Stimulated activated CD4-positive, alpha-beta T cell treated with anti-CD3 and anti-CD28 coated beads, TNF-alpha, amount 100 ng/mL, for 4 hours (primary cell): ENCODE results near the gene PREX1.
"Not testable (repeated sequence)": the region's sequence is repeated elsewhere in the genome, so short reads cannot be mapped to it uniquely, and the experiment has no call there.

Source experiments
- DNase-seq, 3 experiments: peaks; one replicate each; pipeline ENCODE4 v3.0.0-alpha.2; 2020; ENCODE audit warnings: low read depth in 3 of 3

The PREX1 gene

GRCh38 chr20:48812600-48813445 lies 15.0 kb downstream of the PREX1 start:
- DNase-seq, result no peak

DNA sequence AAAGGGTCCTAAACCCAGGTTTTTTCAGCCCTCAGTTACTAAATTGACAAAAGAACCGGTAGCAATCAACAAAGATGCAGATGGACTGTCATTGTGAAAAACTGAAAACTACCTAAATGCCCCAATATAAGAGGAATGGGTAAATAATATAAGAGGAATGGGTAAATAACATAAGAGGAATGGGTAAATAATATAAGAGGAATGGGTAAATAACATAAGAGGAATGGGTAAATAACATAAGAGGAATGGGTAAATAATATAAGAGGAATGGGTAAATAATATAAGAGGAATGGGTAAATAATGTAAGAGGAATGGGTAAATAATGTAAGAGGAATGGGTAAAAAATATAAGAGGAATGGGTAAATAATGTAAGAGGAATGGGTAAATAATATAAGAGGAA lies 15.7 kb downstream of the PREX1 start:
- not testable (repeated sequence) for DNase-seq

DNA sequence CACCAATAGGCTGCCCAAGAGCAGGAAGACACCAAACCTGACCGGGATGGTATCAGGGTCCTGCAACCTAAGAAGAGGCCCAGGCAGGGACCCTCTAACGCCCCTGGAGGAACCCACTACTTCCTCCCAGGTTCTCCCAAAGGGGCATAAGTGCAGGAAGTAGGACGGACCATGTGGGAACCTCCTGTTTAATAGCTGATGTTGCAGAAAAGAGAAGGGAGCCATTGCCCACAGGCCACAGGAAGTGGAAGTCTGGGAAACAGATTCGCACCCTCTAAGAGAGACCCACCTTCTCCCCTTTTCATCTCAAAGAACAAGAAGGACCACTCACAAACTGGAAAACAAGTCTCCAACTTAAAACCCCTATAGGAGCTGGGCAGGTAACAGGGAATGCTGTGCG lies 18.1 kb downstream of the PREX1 start:
- DNase-seq, result no peak

DNA sequence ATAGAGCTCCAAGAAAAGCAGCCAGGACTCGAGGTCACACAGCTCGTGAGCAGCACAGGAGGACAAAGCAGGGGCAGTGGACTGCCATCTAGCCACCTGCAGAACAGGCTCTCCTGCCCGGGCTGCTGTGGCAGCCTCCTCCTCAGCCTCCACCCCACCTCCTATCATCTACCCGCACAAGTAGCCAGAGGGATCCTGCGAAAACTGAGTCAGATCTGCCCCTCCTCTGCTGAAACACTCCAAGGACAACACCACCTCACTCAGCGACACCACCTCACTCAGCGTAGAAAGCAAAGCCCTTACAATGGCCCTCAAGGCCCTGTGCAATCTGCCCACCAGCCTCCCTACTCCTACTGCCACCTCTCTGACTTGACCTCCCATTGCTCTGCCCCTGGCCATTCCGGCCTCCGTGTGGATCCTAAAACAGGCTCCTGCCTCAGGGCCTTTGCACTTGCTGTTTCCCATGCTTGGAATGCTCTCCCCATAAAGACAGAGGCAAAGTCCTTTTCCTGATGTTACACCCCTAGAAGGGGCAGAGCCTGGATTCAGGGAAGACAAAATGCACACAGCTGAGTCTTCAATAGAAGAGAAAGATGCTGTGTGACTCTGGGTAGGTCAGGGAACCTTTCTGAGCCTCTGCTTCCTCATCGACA lies 19.3 kb downstream of the PREX1 start:
- no peak for DNase-seq

GRCh38 chr20:48807586-48808381 lies 20.0 kb downstream of the PREX1 start:
- DNase-seq, result no peak

GRCh38 chr20:48807051-48807450 lies 20.7 kb downstream of the PREX1 start:
- DNase-seq, result no peak

- no peak for DNase-seq
These were observed 22.1 kb downstream of the PREX1 start for GRCh38 chr20:48805716-48806115.

GRCh38 chr20:48805286-48805685 lies 22.5 kb downstream of the PREX1 start:
- no peak for DNase-seq

- DNase-seq, result no peak
These were observed 23.4 kb downstream of the PREX1 start for GRCh38 chr20:48804300-48804980.

- no peak for DNase-seq
These were observed 24.4 kb downstream of the PREX1 start for GRCh38 chr20:48803176-48804053.

- DNase-seq, result no peak
These were observed 25.2 kb downstream of the PREX1 start for GRCh38 chr20:48802647-48803046.

DNA sequence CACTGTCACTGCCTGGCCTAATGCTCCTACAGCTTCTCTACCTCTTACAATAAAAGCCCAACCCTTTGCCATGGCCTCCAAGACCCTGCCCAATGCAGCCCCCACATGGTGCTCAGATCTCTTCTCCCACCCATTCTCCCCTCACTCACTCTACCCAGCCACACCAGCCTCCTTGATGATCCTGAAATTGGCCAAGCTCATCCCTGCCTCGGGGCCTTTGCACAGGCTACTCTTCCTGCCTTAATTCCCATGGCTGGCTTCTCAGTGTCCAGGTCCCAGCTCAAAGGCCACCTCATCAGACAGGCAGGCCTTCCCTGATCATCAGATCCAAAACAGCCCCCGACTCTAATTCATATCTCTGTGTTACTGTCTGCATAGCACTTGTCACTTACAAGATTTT lies 25.6 kb downstream of the PREX1 start:
- DNase-seq, result no peak

- DNase-seq, result no peak
These were observed 26.6 kb downstream of the PREX1 start for GRCh38 chr20:48801197-48801596.

DNA sequence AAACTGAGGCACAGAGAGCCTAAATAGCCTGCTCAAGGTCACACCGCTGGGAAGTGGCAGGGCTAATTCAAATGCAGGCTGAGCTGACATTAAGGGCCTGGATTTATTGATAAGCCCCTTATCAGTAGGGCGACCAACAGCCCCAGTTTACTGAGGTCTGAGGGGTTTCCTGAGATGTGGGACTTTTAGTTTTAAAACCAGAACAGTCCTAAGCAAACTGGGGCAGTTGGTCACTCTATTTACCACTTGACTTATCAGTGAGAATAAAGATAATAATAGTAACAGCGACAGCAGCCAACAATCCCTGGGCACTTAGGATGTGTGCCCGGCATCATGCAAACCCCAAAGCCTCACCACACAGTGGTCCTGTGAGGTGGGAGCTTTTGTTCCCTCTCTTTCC lies 27.6 kb downstream of the PREX1 start:
- no peak for DNase-seq

DNA sequence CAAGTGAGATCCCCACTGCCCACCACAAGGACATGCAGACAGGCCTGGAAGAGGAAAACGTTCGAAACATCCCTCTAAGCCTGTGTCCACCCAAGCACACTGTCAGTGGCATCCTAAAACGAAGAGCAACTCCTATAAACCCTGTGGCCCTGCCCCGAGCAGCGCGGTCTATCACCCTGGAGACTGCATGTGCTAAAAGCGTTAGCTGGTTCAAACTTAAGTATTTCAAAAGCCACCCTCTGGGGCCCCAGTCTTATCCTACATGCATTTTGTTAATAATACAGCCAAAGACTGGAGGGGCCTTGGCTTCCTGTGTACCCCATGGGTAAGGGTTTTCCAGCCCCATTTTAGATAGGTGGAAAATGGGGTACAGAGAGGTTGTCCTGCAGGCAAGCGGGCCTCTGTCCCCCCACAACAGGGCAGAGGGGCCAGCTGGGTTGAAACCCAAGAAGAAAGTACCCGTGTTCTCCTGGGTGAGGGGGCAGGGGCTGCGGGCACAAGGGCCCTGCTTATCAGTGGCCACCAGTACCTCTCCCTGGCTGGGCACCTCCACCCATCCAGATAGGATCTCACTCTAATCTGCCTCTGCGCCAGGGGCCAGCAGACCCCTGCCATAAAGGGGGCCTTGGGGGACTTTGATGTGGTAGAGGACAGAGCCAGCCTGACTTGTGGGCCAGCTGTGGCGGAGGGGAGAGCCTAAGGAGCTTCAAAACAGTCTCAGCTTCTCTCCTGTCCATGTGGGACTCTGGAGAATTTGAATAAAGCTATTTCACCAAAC lies 28.3 kb downstream of the PREX1 start:
- DNase-seq, result no peak

- DNase-seq, result no peak
These were observed 29.7 kb downstream of the PREX1 start for GRCh38 chr20:48797850-48798747.

GRCh38 chr20:48797275-48797825 lies 30.4 kb downstream of the PREX1 start:
- no peak for DNase-seq

DNA sequence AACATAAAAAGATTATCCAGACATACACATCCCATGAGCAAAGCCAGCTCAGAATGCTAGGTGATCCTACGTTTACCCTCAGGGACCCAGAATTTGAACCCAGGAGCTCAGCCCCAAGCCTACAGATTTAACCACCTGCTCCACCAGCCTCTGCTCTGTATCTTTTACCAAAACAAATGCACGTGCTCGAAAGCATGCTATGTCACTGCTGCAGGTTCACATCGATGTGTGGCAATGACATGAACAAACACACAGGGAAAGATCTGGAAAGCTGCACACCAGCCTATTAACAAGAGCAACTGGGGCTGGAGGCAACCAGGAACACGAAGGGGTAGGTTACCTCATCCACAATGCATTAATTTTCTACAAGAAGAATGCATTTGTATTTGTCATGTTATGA lies 32.1 kb downstream of the PREX1 start:
- no peak for DNase-seq
